GM19438 (cell line): ENCODE measurements around the gene FANCC.

Source experiments
- ATAC-seq: cut with Tn5 transposase; IDR thresholded peaks from one replicate; pipeline ENCODE4 v1.9.1; 2021; ENCODE audit warnings: low read depth; ENCODE audit not compliant: unreplicated experiment

Gene FANCC

GRCh38 chr9:95055851-95056551 lies 261.5 kb downstream of the FANCC start:
- ATAC-seq, result no peak

GRCh38 chr9:95055334-95055850 lies 262.1 kb downstream of the FANCC start:
- ATAC-seq, result no peak

- no peak for ATAC-seq
Observed at GRCh38 chr9:95053611-95054570, 263.6 kb downstream of the FANCC start.

GRCh38 chr9:95049761-95050160 lies 267.7 kb downstream of the FANCC start:
- ATAC-seq, result no peak
